Right lobe of liver (tissue), 6 donors: ENCODE data around the gene CDYL2. TPM values are rescaled to one million over a fixed set of nuclear protein-coding genes. Genes with fewer than 3 reads are reported as not detected.

Source experiments
- ATAC-seq, 4 donors: fragments of 200-7000 bp; cut with Tn5 transposase; one replicate each; pipeline ENCODE4 v1.9.1; 2020; ENCODE audit warnings: mild to moderate bottlenecking in 4 of 4, moderate library complexity in 4 of 4
- DNase-seq, 3 donors: peaks; one replicate each; pipeline ENCODE4 v3.0.0-alpha.2; 2020
- H3K27ac ChIP-seq, 3 donors: fragments of 200-600 bp; one replicate each; pipeline ENCODE4 v1.8.0; 2022
- H3K27me3 ChIP-seq, 2 donors: fragments of 200-600 bp; one replicate each; pipeline ENCODE4 v1.8.0; 2022
- H3K36me3 ChIP-seq, 4 donors: fragments of 200-600 bp; sonication (generic) in 1 of 4; one replicate each; pipeline versions ENCODE4 v1.5.1 to v1.8.0; 2017 to 2022; ENCODE audit warnings: control low read depth in 1 of 4
- H3K4me1 ChIP-seq, 4 donors: fragments of 200-600 bp; sonication (generic) in 1 of 4; one replicate each; pipeline versions ENCODE4 v1.5.1 to v1.8.0; 2017 to 2022; ENCODE audit warnings: control low read depth in 1 of 4
- H3K4me3 ChIP-seq, 3 donors: fragments of 200-600 bp; one replicate each; pipeline ENCODE4 v1.8.0; 2022
- H3K9me3 ChIP-seq, 4 donors: fragments of 200-600 bp; sonication (generic) in 1 of 4; one replicate each; pipeline versions ENCODE4 v1.5.1 to v1.8.0; 2017 to 2022; ENCODE audit warnings: control low read depth in 1 of 4
- POLR2A ChIP-seq: fragments of 450-650 bp; IDR thresholded peaks from one replicate; pipeline ENCODE4 v1.6.1; 2017; ENCODE audit warnings: antibody characterized with exemption, mild to moderate bottlenecking
- WGBS: methylation state at CpG from one replicate; pipeline ENCODE4 v1.1.6; 2018; ENCODE audit warnings: low coverage, low lambda C conversion rate; ENCODE audit not compliant: insufficient coverage; ENCODE audit errors: missing lambda C conversion rate; 5-methylcytosine and 5-hydroxymethylcytosine counted together
- intact Hi-C, 2 donors: fragments of 100-400 bp; cut with DNase I; formaldehyde crosslinking; loops; one replicate each; pipeline versions ENCODE4 v1.11.2 to v1.14.1; 2022
- total RNA-seq, 6 experiments: library from RNA; depleted of rRNA in 2 of 6; stranded (reverse); fragments of >200 nt in 2 of 6; fragmentation: NEBNext Ultra II Directional in 3 of 6; extraction: Animal tissue kit (Norgen Biotek cat#: 25700) in 3 of 6; gene quantifications; one replicate each; pipeline versions ENCODE4 v1.1.0 to v1.2.4, GENCODE V29; 2016 to 2023
- TF ChIP-seq, protein P1 (sequence below), 4 donors: fragments of 200-600 bp in 3 of 4; fragments of 450-650 bp in 1 of 4; IDR thresholded peaks; one replicate each; pipeline versions ENCODE4 v1.5.1 to v1.8.0; 2016 to 2022; ENCODE audit warnings: antibody characterized with exemption in 4 of 4, mild to moderate bottlenecking in 2 of 4
- donor health status: DM: no; HTN: yes; CAD: no.
- donor health status: DM: no; HTN: no; CAD: no.
- donor health status: DM: no; HTN: no; CAD: no.
- donor health status: DM: no; HTN: yes; CAD: no.
- donor health status: DM: no; HTN: yes; CAD: no.

CDYL2 gene
- total RNA-seq, 6 experiments from 2014 or later: 2.2 to 12.7 (median 6.3) TPM

DNA sequence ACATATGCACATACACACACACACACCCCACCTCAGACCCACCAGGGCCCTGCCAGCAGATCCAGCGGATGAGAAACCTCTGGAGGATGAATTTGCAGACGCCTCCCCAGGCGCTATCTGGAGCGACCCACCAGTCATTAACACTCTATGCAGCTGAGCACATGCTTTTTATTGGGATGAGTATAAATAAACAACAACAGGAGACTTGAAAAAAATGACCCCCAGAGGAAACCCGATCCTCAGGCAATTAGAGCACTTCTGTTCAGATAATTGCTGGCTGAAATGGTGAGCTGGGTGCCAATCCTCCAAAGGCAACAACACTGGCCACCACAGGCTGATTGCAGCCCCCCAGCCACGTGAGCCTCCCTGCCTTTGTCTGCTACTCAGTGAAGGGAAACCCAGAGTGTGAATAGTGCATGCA lies 230.7 kb downstream of the CDYL2 start:
- no peak overlapping the region for H3K27ac ChIP-seq
- DNase-seq (no peak), ATAC-seq (no peak)
- TF ChIP-seq POLR2A: no peak
- TF ChIP-seq, protein P1, sequence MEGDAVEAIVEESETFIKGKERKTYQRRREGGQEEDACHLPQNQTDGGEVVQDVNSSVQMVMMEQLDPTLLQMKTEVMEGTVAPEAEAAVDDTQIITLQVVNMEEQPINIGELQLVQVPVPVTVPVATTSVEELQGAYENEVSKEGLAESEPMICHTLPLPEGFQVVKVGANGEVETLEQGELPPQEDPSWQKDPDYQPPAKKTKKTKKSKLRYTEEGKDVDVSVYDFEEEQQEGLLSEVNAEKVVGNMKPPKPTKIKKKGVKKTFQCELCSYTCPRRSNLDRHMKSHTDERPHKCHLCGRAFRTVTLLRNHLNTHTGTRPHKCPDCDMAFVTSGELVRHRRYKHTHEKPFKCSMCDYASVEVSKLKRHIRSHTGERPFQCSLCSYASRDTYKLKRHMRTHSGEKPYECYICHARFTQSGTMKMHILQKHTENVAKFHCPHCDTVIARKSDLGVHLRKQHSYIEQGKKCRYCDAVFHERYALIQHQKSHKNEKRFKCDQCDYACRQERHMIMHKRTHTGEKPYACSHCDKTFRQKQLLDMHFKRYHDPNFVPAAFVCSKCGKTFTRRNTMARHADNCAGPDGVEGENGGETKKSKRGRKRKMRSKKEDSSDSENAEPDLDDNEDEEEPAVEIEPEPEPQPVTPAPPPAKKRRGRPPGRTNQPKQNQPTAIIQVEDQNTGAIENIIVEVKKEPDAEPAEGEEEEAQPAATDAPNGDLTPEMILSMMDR (IDR thresholded peaks at IDR 0.05): no peak
- no peaks in the 10 kb centered on the region for H3K27me3 ChIP-seq
- no peaks in the 10 kb centered on the region for H3K9me3 ChIP-seq
- intact Hi-C loops: no loop called here
- WGBS: 67% methylated on average over 1 of the region's 6 CpGs
- no peaks in the 10 kb centered on the region for H3K36me3 ChIP-seq
- H3K4me3 ChIP-seq: no peak overlapping the region
- peaks cover 0 to 25% (median 4%) of the 10 kb centered on the region in 4 donors for H3K4me1 ChIP-seq

DNA sequence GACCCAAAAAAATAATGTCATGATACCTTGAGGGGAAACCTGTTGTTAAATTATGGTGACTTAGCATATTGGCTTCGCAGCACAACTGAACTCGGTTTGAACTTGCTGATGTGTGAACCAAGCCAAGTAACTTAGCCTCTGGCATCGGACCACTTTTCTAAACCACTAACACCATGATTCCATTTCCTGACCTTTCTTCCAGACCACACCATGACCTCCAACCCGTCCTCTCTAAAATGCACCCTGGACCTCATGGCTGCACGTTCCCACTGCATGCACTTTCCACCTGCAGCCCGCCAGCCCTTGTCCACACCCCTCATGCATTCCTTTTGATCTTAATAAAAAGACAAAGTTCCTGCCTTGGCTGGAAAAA lies 234.3 kb downstream of the CDYL2 start:
- peak overlapping the region in 1 of 3 donors; percentile 18 for H3K27ac ChIP-seq
- peaks cover 0 to 14% (median 0%) of the 10 kb centered on the region in 4 donors for H3K4me1 ChIP-seq
- H3K4me3 ChIP-seq: no peak overlapping the region
- peak; percentile 26 to 87 (median 78) for ATAC-seq
- H3K36me3 ChIP-seq: no peaks in the 10 kb centered on the region
- TF ChIP-seq, protein P1 (IDR thresholded peaks at IDR 0.05): no peak
- TF ChIP-seq POLR2A: no peak
- intact Hi-C loops: no loop called here
- WGBS: 4% methylated on average over 6 of the region's 6 CpGs
- peak in 2 of 3 donors; percentile 47 to 75 for DNase-seq
- no peaks in the 10 kb centered on the region for H3K9me3 ChIP-seq
- no peaks in the 10 kb centered on the region for H3K27me3 ChIP-seq

DNA sequence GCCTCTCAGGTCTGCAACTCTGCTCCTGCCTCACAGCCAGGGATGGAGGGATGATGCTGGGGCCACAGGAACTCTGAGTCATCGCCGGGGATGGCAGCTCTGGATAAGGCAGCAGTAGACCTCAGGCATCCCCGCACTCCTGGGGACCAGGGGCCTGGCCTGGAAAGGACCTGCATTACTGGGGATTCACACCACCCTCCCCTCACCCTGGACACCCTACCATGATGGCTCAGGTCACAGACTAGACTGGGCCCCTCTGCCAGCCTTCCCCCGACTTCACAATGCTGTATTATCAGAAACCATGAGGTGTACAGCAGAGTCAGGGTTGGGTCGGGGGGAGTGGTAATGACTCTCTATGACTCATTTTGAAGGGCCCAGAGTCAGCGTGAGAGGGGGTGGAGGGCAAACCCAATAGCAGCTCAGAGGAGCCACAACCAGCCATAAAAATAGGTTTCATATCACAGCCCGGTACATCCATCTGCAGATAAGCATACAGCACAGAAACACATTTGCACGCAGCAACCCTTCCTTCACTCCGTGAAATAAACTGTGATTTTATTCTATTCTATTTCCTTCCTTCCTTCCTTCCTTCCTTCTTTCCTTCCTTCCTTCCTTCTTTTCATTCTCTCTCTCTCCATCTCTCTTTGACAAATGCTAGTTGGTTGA lies 234.8 kb downstream of the CDYL2 start:
- ATAC-seq: peak in 2 of 4 donors; percentile 21 to 31
- 37% methylated on average over 3 of the region's 9 CpGs for WGBS
- intact Hi-C loops: no loop called here

DNA sequence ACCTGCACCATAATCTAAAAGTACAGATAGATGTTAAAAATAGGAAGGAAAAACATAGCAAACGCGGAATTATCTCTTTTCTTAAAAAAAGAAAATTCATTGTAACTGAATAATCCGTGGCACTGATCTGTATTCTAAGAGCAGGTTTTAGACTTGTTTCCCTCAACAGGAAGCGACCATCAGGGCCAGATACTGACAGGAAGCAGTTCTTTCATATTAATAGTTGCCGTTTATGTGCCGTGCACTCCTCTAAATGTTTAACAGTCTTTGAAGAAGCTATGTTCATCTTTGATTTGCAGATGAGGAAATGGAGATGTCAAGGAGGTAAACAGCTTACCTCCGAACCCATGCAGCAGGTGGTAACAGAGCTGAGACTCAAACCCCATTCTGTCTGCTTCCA lies 240.0 kb downstream of the CDYL2 start:
- Histone ChIP-seq H3K27ac (no peak overlapping the region), H3K4me1 (peaks cover 0 to 8% (median 0%) of the 10 kb centered on the region in 4 donors), H3K9me3 (no peaks in the 10 kb centered on the region), H3K36me3 (no peaks in the 10 kb centered on the region), H3K27me3 (no peaks in the 10 kb centered on the region), H3K4me3 (no peak overlapping the region)
- WGBS: 53% methylated on average over 7 of the region's 7 CpGs
- no peak for TF ChIP-seq POLR2A
- no peak for ATAC-seq
- intact Hi-C loops: no loop called here
- DNase-seq: no peak

More for the DNA sequence above, 234.8 kb downstream of the CDYL2 start:
- TF ChIP-seq POLR2A: no peak
- TF ChIP-seq, protein P1 (IDR thresholded peaks at IDR 0.05): no peak
- Histone ChIP-seq H3K27ac (peak overlapping the region in 1 of 3 donors; percentile 18), H3K36me3 (no peaks in the 10 kb centered on the region), H3K9me3 (no peaks in the 10 kb centered on the region), H3K27me3 (no peaks in the 10 kb centered on the region), H3K4me1 (peaks cover 0 to 14% (median 0%) of the 10 kb centered on the region in 4 donors), H3K4me3 (no peak overlapping the region)
- DNase-seq: no peak

DNA sequence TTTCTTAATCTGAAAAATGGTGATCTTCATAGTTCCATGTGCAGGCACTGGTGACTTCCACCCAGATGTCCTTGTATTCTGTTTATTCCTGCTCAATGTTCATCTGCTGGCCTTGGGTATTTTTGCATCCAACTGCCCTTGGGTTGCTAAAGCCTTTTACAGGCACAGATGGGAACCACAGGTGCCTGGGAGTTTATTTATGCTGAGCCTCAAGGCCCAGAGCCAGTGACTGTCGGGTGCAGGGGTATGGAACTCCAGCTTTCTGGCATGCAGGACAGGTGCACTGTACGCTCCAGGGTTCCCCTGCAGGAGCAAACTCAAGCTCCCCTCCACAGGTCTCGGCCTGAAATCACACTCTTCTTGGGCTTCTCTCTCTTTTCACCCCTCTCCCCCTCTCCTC lies 241.3 kb downstream of the CDYL2 start:
- WGBS: 100% methylated on average over 1 of the region's 3 CpGs
- intact Hi-C loops: no loop called here
- H3K36me3 ChIP-seq: no peaks in the 10 kb centered on the region
- no peak for ATAC-seq
- no peak for DNase-seq
- no peak overlapping the region for H3K27ac ChIP-seq
- no peaks in the 10 kb centered on the region for H3K4me1 ChIP-seq
- no peaks in the 10 kb centered on the region for H3K27me3 ChIP-seq
- H3K9me3 ChIP-seq: no peaks in the 10 kb centered on the region
- TF ChIP-seq POLR2A: no peak
- TF ChIP-seq, protein P1 (IDR thresholded peaks at IDR 0.05): no peak
- H3K4me3 ChIP-seq: no peak overlapping the region
